ENCODE data around the gene NIPAL3.

DNA sequence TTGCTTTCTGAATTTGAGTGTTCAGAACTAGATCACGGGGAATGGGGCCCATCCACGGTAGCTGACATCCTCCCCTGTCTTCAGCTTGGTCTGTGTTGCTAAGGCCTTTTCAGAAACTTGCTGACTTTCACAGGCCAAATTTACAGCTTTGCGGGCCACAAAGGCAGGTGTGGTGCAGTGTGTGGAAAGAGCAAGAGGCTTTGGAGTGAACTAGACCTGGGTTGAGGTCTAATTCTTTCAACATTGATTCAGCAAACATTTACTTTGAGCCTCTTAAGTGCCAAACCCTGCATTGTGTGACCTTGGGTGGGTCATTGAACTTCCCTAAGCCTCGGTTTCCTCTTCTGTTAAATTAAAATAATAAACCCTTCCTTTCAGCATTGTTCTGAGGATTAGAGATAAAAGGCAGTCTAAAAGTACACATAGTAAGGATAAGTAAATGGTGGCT is 26.3 kb upstream of the NIPAL3 start:
- TF ChIP-seq, protein P1, sequence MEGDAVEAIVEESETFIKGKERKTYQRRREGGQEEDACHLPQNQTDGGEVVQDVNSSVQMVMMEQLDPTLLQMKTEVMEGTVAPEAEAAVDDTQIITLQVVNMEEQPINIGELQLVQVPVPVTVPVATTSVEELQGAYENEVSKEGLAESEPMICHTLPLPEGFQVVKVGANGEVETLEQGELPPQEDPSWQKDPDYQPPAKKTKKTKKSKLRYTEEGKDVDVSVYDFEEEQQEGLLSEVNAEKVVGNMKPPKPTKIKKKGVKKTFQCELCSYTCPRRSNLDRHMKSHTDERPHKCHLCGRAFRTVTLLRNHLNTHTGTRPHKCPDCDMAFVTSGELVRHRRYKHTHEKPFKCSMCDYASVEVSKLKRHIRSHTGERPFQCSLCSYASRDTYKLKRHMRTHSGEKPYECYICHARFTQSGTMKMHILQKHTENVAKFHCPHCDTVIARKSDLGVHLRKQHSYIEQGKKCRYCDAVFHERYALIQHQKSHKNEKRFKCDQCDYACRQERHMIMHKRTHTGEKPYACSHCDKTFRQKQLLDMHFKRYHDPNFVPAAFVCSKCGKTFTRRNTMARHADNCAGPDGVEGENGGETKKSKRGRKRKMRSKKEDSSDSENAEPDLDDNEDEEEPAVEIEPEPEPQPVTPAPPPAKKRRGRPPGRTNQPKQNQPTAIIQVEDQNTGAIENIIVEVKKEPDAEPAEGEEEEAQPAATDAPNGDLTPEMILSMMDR (conservative IDR thresholded peaks at IDR 0.05; ENCODE audit: low read depth, low read length) = no peak
- TF ChIP-seq EZH2 (IDR thresholded peaks at IDR 0.05; ENCODE audit: borderline replicate concordance, low read depth, low read length, poor library complexity, severe bottlenecking) = no peak
